Measurements from ENCODE around the gene NME5.
A peak's percentile ranks its signal among the peaks of the same experiment; 100 is the strongest.

NME5 gene

GRCh38 chr5:138129347-138129746 is 9.9 kb downstream of the NME5 start:
- no peak for DNase-seq

GRCh38 chr5:138128334-138128733 is 10.9 kb downstream of the NME5 start:
- no peak for DNase-seq

DNA sequence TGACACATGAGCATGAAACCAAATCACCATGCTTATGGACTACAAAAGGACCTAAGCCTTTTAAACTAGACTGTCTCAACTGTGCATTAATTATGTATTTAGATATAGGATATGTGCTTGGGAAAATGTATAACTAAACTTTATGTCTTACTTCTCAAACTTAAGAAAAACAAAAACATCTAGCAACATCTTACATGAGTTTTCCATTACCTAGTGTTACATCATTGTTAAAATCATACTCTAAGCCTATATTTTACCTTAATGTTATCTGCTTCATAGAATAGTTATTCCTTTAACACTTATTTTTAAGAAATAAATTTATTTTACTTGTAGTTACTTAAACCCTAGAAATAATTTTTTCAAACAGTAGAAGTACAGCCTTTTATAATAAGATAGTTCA is 24.0 kb downstream of the NME5 start:
- no peak for DNase-seq

GRCh38 chr5:138111937-138112336 is 27.3 kb downstream of the NME5 start:
- DNase-seq, result no peak

GRCh38 chr5:138111181-138111580 is 28.0 kb downstream of the NME5 start:
- DNase-seq, result no peak

- no peak for DNase-seq
Measured at GRCh38 chr5:138110266-138110963, 28.8 kb downstream of the NME5 start.

DNA sequence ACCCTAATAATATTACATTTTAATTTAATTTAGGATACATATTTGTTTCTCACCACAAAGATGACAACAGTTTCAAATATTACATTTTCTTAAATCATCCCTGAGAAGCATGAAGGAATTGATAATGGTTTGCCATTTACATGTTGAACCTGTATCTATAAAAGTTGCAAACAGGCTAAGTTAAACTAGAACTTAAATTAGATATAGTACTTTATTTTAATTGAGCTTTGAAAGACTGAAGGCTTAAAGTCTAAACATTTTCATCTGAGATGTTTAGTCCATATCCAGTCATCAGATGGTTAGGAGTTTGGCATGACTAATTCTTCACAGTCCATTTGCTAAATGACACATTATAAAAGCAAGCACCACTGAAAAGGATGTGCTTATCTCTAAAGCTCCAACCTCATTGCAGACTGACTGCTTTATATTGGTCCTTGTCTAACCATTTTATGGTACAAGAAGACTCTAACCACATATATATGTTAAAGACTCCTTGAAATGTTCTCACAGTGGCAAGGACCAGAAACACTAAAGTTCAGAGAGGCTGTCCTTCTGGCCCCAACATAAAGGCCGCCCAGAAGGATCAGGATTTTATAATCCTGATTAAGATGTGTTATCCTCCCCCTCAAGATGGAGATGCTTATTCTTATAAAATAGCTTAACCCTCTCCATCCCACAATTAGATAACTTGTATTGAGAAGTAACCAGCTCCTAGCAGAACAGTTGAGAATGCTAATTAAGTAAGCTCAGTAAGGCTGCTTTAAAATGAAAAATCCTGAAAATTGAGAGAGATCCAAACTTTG is 29.6 kb downstream of the NME5 start:
- peak; percentile 47 for DNase-seq

DNA sequence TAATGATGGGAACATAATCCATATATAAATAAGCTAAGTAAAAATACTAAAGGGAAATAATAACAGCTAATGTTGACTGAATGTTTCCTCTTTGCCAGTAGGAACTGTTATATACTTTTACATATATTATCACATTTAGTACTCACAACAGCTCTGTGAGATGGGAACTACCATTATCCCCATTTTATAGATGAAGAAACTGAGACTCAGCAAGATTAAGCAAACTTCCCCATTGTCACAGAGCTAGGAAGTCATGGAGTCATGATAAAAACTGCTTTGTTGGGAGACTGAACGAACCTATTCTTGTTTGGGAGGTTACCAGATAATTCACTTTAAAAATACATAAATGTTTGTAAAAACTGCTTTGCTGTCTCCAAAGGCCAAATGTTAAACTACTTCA is 32.0 kb downstream of the NME5 start:
- DNase-seq, result no peak

- DNase-seq, result no peak
Measured at GRCh38 chr5:138105709-138106108, 33.5 kb downstream of the NME5 start.

DNA sequence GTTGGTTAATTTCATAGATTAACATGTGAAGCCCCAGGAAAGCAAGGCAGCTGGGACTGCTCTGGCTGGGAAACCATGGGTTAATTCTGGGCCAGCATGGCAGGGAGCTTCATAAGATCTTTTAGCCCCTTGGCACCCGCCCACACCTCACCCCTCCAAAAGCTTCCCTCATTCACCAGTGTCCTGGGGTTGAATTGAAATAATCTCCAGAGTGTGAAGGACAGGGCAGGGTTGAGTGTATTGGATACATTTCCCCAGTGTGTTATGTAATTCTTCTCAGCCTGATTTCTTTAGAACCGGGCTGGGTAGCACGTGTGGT is 36.0 kb downstream of the NME5 start:
- no peak for DNase-seq

- DNase-seq, result no peak
Measured at GRCh38 chr5:138102454-138103318, 36.5 kb downstream of the NME5 start.

GRCh38 chr5:138096997-138097828 is 42.0 kb downstream of the NME5 start:
- DNase-seq, result no peak

DNA sequence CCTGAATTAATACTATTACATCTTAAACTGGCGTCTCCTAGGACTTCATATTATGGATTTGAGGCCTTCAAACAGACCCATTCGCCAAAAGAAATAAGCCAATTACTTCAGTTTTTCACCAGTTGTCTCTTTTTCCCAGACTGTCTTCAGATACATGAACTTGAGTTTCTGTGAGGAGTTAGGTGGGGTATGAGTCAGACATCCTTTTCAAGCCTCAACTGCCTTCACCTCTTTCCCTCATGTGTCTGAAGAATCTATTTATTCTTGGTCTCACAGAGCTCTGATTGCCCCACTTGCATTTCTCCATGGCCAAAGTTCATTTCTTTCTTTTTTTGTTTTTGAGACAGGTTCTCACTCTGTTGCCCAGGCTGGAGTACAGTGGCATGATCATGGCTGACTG is 42.9 kb downstream of the NME5 start:
- no peak for DNase-seq

GRCh38 chr5:138095100-138095907 is 43.9 kb downstream of the NME5 start:
- no peak for DNase-seq

GRCh38 chr5:138093036-138093435 is 46.2 kb downstream of the NME5 start:
- no peak for DNase-seq

- DNase-seq, result no peak
Measured at GRCh38 chr5:138092301-138092700, 46.9 kb downstream of the NME5 start.

- no peak for DNase-seq
Measured at GRCh38 chr5:138091685-138092084, 47.5 kb downstream of the NME5 start.

GRCh38 chr5:138083702-138084101 is 55.5 kb downstream of the NME5 start, which contains the start of gene WNT8A:
TSS of gene WNT8A (plus strand) at chr5:138084033. CDS start at chr5:138084128, 95 bp downstream.
- no peak for DNase-seq

DNA sequence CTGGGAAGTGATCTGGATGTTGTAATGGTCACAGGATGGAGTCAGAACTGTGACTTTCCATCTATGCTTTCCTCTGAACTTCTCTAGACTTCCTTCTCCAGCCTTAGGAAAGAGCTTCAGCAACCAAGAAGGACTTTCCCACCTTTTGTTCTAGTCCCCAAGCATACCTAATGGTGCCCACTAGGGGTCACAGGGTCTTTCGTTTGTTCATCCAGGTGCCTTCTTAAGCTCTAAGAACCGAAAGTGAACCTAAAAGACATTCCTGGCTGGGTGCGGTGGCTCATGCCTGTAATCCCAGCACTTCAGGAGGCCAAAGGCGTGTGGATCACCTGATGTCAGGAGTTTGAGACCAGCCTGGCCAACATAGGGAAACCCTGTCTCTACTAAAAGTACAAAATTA is 57.2 kb downstream of the NME5 start:
- DNase-seq, result peak; percentile 14

DNA sequence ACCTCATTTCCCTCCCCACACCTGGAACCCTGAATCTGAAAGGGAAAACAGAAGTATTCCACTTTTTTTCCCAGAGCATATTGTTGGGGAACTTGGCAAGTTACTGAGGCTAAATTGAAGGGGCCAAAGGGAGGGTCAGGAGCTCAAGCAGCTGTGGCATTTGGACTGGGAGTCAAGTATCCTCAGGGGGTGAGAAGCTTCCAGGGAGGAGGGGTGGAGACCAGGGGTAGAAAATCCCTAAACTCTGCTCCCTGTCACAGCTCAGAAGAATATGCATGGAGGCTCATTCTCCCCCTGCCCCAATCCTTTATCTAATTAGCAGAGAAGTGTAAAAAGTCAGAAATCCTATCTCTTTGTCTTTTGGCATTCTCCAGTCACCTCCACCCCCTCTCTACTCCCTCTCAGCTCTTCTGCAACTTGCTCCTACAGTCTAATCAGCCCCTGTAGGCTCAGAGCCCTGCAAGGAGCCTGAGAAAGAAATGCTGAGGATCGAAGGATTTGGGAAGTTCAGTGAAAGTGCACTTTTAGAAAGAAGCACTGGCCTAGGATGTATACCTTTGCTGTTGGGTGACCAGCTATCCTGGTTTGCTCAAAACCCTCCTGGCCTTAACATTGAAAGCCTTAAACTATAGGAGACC is 61.1 kb downstream of the NME5 start:
- no peak for DNase-seq

DNA sequence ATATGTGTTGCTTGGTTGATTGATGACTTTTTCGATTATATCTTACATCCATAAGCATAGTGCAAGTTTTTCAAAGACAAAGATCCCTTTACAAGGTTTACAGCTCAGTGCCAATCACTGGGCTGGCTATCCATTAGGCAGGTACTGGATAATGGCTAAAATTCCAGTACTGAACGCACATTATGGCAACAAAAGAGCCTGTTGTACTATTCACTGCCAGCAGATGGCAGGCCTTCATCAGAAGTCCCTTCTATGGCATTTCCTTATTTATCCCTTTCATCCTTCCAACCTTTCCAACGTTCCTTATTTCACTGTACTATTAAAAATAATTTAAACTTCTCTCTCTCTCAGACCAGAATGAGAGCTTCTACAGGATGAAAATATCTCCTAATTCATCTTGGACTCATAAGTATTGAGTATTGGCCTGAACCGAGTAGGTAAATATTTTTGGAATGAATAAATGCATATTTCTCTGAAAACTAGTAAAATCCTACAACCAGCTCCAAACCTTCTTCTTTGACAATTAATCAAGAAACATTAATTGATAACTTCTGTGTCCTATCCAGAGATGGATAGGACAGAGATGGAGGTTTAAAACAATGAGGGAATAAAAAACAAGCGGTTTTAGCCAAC is 62.0 kb downstream of the NME5 start:
- peak; percentile 80 for DNase-seq

Measured in NCI-H82 (cell line).